OCI-LY3 (cell line): ENCODE measurements around the gene WBP1L.

Experiments used
- EZH2phosphoT487 ChIP-seq: fragments of 200-600 bp; shearing (Covaris generic); IDR thresholded peaks from 2 replicates; pipeline ENCODE4 v1.6.1; 2018; ENCODE audit warnings: antibody characterized with exemption, mixed run types, low read depth
- TF ChIP-seq, protein P1 (sequence below): fragments of 200-600, 300-600 bp; sonication (generic); IDR thresholded peaks from 2 replicates; pipeline ENCODE4 v1.5.1; 2014; ENCODE audit warnings: antibody characterized with exemption, low read length, low read depth

DNA sequence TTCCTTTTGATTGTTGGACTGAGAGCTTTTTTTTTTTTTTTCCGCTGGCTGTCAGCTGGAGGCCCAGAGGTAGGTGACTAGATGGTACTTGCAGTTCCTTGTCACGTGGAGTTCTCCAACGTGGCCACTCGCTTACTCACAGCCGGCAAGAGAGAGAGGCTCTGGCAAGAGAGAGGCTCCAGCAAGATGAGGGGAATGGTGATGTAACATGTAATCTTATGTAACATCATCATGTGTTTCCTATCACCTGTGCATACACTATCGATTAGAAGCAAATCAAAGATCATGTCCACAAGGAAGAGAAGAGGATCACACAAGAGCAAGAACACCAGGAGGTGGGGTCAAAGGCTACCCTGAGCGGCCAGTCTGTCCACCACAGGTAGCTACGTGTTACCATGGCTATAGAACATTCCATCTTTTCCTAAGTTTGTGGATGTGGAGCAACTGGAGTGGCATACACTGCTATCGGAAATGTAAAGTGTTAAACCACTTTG lies 106.3 kb downstream of the WBP1L start:
- TF ChIP-seq, protein P1, sequence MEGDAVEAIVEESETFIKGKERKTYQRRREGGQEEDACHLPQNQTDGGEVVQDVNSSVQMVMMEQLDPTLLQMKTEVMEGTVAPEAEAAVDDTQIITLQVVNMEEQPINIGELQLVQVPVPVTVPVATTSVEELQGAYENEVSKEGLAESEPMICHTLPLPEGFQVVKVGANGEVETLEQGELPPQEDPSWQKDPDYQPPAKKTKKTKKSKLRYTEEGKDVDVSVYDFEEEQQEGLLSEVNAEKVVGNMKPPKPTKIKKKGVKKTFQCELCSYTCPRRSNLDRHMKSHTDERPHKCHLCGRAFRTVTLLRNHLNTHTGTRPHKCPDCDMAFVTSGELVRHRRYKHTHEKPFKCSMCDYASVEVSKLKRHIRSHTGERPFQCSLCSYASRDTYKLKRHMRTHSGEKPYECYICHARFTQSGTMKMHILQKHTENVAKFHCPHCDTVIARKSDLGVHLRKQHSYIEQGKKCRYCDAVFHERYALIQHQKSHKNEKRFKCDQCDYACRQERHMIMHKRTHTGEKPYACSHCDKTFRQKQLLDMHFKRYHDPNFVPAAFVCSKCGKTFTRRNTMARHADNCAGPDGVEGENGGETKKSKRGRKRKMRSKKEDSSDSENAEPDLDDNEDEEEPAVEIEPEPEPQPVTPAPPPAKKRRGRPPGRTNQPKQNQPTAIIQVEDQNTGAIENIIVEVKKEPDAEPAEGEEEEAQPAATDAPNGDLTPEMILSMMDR, result no peak
- TF ChIP-seq EZH2phosphoT487, result no peak
